Hepatocyte (in vitro differentiated cells): ENCODE data around the gene SLC25A27. TPM values are rescaled to one million over a fixed set of nuclear protein-coding genes. Genes with fewer than 3 reads are reported as not detected.

Experiments used
- DNase-seq: peaks from one replicate; pipeline ENCODE4 v3.0.0-alpha.2; 2016; ENCODE audit warnings: low spot score
- H2AFZ ChIP-seq: fragments of 200-600 bp; sonication (generic); 2 replicates; pipeline ENCODE4 v1.6.0; 2016; ENCODE audit warnings: antibody characterized with exemption, mild to moderate bottlenecking
- H3K27ac ChIP-seq: fragments of 200-600 bp; sonication (generic); 2 replicates; pipeline ENCODE4 v1.5.1; 2016; ENCODE audit warnings: mild to moderate bottlenecking
- H3K27me3 ChIP-seq: fragments of 200-600 bp; sonication (generic); 2 replicates; pipeline ENCODE4 v1.6.1; 2016
- H3K36me3 ChIP-seq: fragments of 200-600 bp; sonication (generic); replicated peaks from 2 replicates; pipeline ENCODE4 v1.5.1; 2016; ENCODE audit warnings: low read depth; ENCODE audit not compliant: insufficient read depth
- H3K4me1 ChIP-seq: fragments of 200-600 bp; sonication (generic); 2 replicates; pipeline ENCODE4 v1.5.1; 2016; ENCODE audit warnings: mild to moderate bottlenecking, moderate library complexity; ENCODE audit not compliant: insufficient read depth
- H3K4me2 ChIP-seq: fragments of 200-600 bp; sonication (generic); 2 replicates; pipeline ENCODE4 v1.6.0; 2016
- H3K4me3 ChIP-seq: fragments of 200-600 bp; sonication (generic); 2 replicates; pipeline ENCODE4 v1.5.1; 2016; ENCODE audit warnings: mild to moderate bottlenecking
- H3K79me2 ChIP-seq: fragments of 200-600 bp; sonication (generic); 2 replicates; pipeline ENCODE4 v1.6.0; 2017; ENCODE audit warnings: mild to moderate bottlenecking
- H3K9me2 ChIP-seq: fragments of 200-600 bp; sonication (generic); replicated peaks from 2 replicates; pipeline ENCODE4 v1.6.0; 2017; ENCODE audit warnings: mild to moderate bottlenecking; ENCODE audit not compliant: insufficient read depth
- H3K9me3 ChIP-seq: fragments of 200-600 bp; sonication (generic); 2 replicates; pipeline ENCODE4 v1.5.1; 2016; ENCODE audit warnings: low read depth, mild to moderate bottlenecking
- H4K20me1 ChIP-seq: fragments of 200-600 bp; sonication (generic); 2 replicates; pipeline ENCODE4 v1.6.0; 2016; ENCODE audit warnings: mild to moderate bottlenecking; ENCODE audit not compliant: insufficient read depth, poor library complexity, severe bottlenecking
- CTCF ChIP-seq: fragments of 200-600 bp; sonication (generic); IDR thresholded peaks from 2 replicates; pipeline ENCODE4 v1.5.1; 2016; ENCODE audit warnings: antibody characterized with exemption, mild to moderate bottlenecking; ENCODE audit not compliant: poor library complexity
- EZH2 ChIP-seq: fragments of 200-600 bp; sonication (generic); IDR thresholded peaks from 2 replicates; pipeline ENCODE4 v1.6.1; 2016; ENCODE audit warnings: antibody characterized with exemption, mild to moderate bottlenecking, borderline replicate concordance
- EZH2phosphoT487 ChIP-seq: fragments of 200-600 bp; sonication (generic); IDR thresholded peaks from one replicate; pipeline ENCODE4 v1.6.1; 2018; ENCODE audit warnings: antibody characterized with exemption, mild to moderate bottlenecking, low read depth, moderate library complexity; ENCODE audit not compliant: unreplicated experiment, severe bottlenecking
- WGBS: methylation state at CpG from one replicate; pipeline ENCODE4 v1.1.6; 2016; ENCODE audit warnings: low lambda C conversion rate; ENCODE audit errors: missing lambda C conversion rate; 5-methylcytosine and 5-hydroxymethylcytosine counted together
- polyA plus RNA-seq: library from polyadenylated mRNA; unstranded; fragments of >200 nt; fragmentation: Nextera tagmentation; extraction: Ambion mirVana; gene quantifications from 2 replicates; pipeline ENCODE4 v1.2.1, GENCODE V29; 2016
- total RNA-seq: library from RNA; depleted of rRNA; stranded (reverse); fragments of >200 nt; gene quantifications from 2 replicates; pipeline ENCODE4 v1.2.3, GENCODE V29; 2014

SLC25A27 gene
- total and polyA plus RNA-seq, 2 experiments from 2014 or later = 3.0 to 11.9 TPM

- Histone ChIP-seq H3K4me2 (no peak overlapping the region), H3K9me3 (no peaks in the 10 kb centered on the region), H4K20me1 (no peaks in the 10 kb centered on the region), H3K4me3 (no peak overlapping the region), H3K9me2 (no peaks in the 10 kb centered on the region), H3K79me2 (no peaks in the 10 kb centered on the region), H2AFZ (no peak overlapping the region), H3K27ac (no peak overlapping the region), H3K36me3 (no peaks in the 10 kb centered on the region), H3K27me3 (no peaks in the 10 kb centered on the region), H3K4me1 (no peaks in the 10 kb centered on the region)
- DNase-seq = no peak
- no peak for TF ChIP-seq CTCF
- no peak for TF ChIP-seq EZH2
- TF ChIP-seq EZH2phosphoT487 = no peak
- 98% methylated on average over 67 of the region's 85 CpGs for WGBS
Observed at GRCh38 chr6:46688117-46688965, 35.6 kb downstream of the SLC25A27 start.

- no peaks in the 10 kb centered on the region for H3K9me2 ChIP-seq
- no peak overlapping the region for H3K27ac ChIP-seq
- no peak overlapping the region for H2AFZ ChIP-seq
- no peaks in the 10 kb centered on the region for H3K36me3 ChIP-seq
- H3K4me1 ChIP-seq = no peaks in the 10 kb centered on the region
- H4K20me1 ChIP-seq = no peaks in the 10 kb centered on the region
- H3K27me3 ChIP-seq = peaks cover 4% of the 10 kb centered on the region
- TF ChIP-seq CTCF (no peak), EZH2phosphoT487 (no peak), EZH2 (no peak)
- H3K79me2 ChIP-seq = no peaks in the 10 kb centered on the region
- 95% methylated on average over 13 of the region's 13 CpGs for WGBS
- H3K4me3 ChIP-seq = no peak overlapping the region
- H3K4me2 ChIP-seq = no peak overlapping the region
- H3K9me3 ChIP-seq = no peaks in the 10 kb centered on the region
- no peak for DNase-seq
Observed at GRCh38 chr6:46688966-46689335, 36.2 kb downstream of the SLC25A27 start.

GRCh38 chr6:46689657-46690056, 36.9 kb downstream of the SLC25A27 start:
- no peak for DNase-seq
- Histone ChIP-seq H3K79me2 (no peaks in the 10 kb centered on the region), H3K9me2 (no peaks in the 10 kb centered on the region), H3K4me1 (no peaks in the 10 kb centered on the region), H3K36me3 (no peaks in the 10 kb centered on the region), H3K27ac (no peak overlapping the region), H3K4me3 (no peak overlapping the region), H2AFZ (no peak overlapping the region), H3K27me3 (peaks cover 4% of the 10 kb centered on the region), H4K20me1 (no peaks in the 10 kb centered on the region), H3K4me2 (no peak overlapping the region), H3K9me3 (no peaks in the 10 kb centered on the region)
- TF ChIP-seq CTCF (no peak), EZH2 (no peak), EZH2phosphoT487 (no peak)
- WGBS = 96% methylated on average over 3 of the region's 3 CpGs
